T1000 (cell line): ENCODE measurements around the gene NDUFV1.
A peak's percentile ranks its signal among the peaks of the same experiment; 100 is the strongest.

ENCODE experiments used
- DNase-seq: peaks from one replicate; lab custom pipeline; 2025; ENCODE audit warnings: mixed read lengths; lab: John Stamatoyannopoulos, UW

Gene NDUFV1

DNA sequence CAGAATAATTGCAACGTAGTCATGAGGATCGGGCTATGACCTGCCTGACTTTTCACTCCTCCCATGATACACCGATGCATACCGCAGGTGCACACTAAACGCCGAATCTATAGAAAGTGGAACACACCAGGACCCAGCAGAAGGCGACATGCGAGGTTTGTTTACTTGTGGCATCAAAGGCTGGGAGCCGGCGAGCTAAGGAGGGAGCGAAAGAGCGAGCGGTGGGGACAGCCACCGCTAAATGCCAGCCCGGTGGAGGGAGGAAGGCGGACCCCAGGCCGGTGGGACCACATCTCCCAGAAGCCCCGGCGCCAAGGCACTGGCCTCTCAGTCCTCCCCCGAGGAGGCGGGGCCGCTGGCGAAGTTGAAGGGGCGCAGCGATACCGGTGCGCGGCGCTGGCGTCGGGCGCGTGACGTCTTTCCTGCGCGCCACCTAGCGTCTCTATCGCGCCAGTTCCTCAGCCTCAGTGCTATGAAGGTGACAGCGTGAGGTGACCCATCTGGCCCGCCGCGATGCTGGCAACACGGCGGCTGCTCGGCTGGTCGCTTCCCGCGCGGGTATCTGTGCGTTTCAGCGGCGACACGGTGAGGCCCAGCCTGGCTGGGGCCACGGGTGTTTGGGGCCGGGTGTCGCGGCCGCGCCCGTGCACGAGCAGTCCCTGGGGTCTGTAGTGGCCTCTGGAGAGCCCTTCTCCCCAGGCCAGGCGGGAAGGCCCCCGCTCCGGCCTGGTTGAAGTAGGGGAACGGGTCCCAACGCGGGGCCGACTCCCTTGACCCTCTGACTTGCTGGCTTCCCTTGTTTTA is at the start of gene NDUFV1:
Gene NDUFV1, plus strand, starts transcription at position 445 of the 804 bp plus-strand sequence. Its CDS starts 69 bp downstream, at position 514.
- DNase-seq, result peak; percentile 83

- DNase-seq, result no peak
Observed at GRCh38 chr11:67558084-67558772, 48.5 kb upstream of the NDUFV1 start.

DNA sequence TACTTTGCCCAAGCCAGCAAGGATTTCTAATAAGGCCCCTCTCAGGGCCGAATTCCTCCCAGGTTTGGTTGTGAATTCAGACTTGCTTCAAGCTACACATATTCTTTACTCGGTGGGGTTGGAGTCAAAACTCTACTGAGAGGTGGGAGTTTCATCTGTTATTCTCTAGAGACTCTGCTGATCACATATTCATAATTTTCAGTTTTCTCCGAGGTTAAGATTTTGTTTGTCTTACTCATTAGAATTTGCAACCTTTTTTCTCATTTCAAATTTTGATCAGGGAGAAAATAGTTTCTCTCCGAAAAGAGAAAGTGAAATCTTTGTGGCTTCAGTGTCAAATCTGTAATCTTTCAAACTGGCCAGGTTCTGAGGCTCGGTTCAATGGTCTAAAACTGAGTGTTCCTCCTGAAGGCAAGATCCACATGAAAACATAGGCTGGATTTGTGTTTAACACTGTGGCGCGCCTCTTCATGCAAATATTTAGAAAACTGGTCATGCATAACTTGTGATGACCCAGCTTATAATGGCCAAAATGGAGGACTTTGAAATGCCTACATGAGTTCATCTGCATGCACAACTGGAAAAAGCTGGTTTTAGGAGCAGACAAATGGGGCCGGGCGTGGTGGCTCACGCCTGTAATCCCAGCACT is 44.6 kb upstream of the NDUFV1 start:
- no peak for DNase-seq

GRCh38 chr11:67562963-67563704 is 43.6 kb upstream of the NDUFV1 start:
- DNase-seq, result no peak

DNA sequence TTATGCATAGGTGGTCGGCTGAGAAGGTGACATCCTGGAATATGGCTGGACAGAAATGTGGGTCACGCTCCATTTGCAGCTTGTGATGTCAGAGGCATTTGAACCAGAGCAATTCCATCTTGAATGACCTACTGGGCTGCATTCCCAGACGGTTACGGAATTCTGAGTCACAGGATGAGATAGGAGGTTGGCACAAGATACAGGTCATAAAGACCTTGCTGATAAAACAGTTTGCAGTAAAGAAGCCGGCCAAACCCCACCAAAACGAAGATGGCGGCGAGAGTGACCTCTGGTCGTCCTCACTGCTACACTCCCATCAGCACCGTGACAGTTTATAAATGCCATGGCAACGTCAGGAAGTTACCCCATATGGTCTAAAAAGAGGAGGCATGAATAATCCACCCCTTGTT is 43.0 kb upstream of the NDUFV1 start:
- DNase-seq, result peak; percentile 70

- DNase-seq, result no peak
Observed at GRCh38 chr11:67564230-67564629, 42.5 kb upstream of the NDUFV1 start.

- DNase-seq, result no peak
Observed at GRCh38 chr11:67571443-67571842, 35.3 kb upstream of the NDUFV1 start.

GRCh38 chr11:67572305-67572704 is 34.4 kb upstream of the NDUFV1 start:
- no peak for DNase-seq

DNA sequence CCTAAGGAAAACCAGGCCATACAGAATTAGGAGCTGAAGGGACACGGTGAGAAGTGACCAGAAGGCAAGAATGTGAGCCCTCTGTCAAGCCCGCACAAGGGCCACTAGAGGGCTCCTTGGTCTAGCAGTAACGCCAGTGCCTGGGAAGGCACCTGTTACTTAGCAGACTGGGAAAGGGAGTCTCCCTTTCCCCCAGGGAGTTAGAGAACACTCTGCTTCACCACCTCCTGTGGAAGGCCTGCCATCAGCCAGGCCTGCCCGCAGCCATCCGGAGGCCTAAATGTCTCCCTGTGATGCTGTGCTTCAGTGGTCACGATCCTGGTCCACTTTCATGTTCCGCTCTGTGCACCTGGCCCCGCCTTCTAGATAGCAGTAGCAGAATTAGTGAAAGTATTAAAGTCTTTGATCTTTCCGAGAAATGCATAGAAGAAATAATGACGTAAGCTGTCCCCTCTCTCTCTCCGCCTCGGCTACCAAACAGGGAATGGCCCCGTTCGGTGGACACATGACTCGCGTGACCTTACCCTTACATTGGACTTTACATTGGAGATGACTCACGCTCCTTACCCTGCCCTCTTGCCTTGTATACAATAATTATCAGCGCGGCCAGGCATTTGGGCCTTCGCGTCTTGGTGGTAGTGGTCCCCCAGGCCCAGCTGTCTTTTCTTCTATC is 33.9 kb upstream of the NDUFV1 start:
- DNase-seq, result no peak

DNA sequence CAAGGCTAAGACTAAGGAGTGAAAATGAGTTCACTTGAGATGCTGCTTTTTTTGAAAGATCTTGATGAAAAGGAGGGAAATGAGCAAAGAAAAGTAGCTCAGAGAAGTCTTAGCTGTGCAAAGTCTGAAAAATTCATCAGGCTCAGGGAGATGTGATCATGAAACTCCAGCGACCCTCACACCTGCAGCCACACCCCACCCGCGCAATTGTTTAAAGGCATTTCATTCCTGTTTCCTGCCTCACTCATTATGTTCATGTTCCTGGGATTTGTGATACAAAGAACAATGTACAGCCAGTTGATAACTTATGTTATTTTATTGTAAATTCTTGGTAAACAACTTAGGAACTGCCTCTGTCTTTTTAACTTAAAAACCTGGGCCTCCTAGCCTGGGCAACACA is 31.8 kb upstream of the NDUFV1 start:
- no peak for DNase-seq

DNA sequence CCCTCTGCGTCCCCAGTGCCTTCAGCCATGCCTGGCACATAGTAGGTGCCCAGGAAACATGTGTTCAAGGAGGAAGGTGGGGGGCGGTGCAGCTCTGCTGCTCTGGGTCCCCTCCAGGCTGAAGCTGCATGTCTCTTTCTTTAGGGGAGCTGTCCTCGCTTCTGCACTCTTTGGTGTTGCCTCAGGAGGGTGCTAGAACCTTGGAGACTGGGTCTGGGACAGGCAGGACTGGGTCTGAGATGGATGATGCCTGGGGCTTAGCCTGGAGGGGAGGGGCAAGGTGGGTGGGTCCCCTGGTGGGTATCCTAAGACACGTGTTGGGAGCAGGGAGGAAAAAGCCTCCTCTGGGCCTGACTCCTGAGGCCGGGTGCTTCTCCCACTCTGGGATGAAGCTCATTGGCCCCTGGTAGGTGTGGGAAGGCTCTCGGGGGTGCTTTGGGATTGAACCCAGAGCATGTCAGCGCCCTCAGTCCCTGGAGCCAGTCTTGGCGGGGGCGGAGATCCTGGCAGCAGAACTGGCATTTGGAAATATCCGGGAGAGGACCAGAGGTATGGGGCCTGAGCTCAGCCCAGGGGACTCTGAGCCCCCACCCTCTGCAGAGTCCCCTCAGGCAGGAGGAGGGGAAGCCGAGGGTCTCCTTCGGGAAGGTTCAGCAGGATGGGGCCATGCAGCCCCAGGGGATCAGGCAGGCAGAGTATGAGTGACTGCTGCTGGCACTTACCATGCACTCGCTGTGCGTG is 29.8 kb upstream of the NDUFV1 start:
- DNase-seq, result no peak

GRCh38 chr11:67577951-67578350 is 28.8 kb upstream of the NDUFV1 start:
- no peak for DNase-seq

DNA sequence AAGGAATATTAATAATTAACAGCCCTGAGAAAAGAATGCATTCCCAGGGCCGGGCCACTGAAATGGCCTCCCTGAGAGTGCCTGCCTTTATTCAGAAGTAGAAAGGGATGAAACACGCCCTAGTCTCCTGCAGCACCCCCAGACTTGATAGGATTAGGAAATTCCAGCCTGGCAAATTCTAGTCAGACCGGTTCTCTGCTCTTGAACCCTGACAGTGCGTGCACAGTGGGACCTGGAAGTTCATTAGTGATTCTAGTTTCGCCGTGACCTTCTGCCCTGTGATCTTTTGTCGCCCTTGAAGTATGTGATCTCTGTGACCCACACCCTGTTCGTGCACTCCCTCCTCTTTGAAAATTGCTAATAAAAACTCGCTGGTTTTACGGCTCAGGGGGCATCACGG is 25.3 kb upstream of the NDUFV1 start:
- no peak for DNase-seq

GRCh38 chr11:67582011-67582410 is 24.7 kb upstream of the NDUFV1 start:
- DNase-seq, result no peak

GRCh38 chr11:67583247-67584204 is 23.2 kb upstream of the NDUFV1 start, which contains the start of gene GSTP1:
TSS of gene GSTP1 (plus strand) at chr11:67583812. CDS start at chr11:67583844, 32 bp downstream.
- peak; percentile 84 for DNase-seq

GRCh38 chr11:67584205-67584880 is 22.4 kb upstream of the NDUFV1 start:
- DNase-seq, result peak; percentile 21

DNA sequence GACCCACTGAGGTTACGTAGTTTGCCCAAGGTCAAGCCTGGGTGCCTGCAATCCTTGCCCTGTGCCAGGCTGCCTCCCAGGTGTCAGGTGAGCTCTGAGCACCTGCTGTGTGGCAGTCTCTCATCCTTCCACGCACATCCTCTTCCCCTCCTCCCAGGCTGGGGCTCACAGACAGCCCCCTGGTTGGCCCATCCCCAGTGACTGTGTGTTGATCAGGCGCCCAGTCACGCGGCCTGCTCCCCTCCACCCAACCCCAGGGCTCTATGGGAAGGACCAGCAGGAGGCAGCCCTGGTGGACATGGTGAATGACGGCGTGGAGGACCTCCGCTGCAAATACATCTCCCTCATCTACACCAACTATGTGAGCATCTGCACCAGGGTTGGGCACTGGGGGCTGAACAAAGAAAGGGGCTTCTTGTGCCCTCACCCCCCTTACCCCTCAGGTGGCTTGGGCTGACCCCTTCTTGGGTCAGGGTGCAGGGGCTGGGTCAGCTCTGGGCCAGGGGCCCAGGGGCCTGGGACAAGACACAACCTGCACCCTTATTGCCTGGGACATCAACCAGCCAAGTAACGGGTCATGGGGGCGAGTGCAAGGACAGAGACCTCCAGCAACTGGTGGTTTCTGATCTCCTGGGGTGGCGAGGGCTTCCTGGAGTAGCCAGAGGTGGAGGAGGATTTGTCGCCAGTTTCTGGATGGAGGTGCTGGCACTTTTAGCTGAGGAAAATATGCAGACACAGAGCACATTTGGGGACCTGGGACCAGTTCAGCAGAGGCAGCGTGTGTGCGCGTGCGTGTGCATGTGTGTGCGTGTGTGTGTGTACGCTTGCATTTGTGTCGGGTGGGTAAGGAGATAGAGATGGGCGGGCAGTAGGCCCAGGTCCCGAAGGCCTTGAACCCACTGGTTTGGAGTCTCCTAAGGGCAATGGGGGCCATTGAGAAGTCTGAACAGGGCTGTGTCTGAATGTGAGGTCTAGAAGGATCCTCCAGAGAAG is 21.6 kb upstream of the NDUFV1 start:
- no peak for DNase-seq

DNA sequence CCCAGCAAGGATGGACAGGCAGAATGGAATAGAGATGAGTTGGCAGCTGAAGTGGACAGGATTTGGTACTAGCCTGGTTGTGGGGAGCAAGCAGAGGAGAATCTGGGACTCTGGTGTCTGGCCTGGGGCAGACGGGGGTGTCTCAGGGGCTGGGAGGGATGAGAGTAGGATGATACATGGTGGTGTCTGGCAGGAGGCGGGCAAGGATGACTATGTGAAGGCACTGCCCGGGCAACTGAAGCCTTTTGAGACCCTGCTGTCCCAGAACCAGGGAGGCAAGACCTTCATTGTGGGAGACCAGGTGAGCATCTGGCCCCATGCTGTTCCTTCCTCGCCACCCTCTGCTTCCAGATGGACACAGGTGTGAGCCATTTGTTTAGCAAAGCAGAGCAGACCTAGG is 20.8 kb upstream of the NDUFV1 start:
- DNase-seq, result no peak
